ENCODE results near the gene TANK. TPM values are rescaled to one million over a fixed set of nuclear protein-coding genes. Genes with fewer than 3 reads are reported as not detected.
A peak's percentile ranks its signal among the peaks of the same experiment; 100 is the strongest.
"Not testable (repeated sequence)": the region's sequence is repeated elsewhere in the genome, so short reads cannot be mapped to it uniquely, and the experiment has no call there.

TANK gene
- total RNA-seq, 1 experiment from 2014 or later: 44.3 TPM

DNA sequence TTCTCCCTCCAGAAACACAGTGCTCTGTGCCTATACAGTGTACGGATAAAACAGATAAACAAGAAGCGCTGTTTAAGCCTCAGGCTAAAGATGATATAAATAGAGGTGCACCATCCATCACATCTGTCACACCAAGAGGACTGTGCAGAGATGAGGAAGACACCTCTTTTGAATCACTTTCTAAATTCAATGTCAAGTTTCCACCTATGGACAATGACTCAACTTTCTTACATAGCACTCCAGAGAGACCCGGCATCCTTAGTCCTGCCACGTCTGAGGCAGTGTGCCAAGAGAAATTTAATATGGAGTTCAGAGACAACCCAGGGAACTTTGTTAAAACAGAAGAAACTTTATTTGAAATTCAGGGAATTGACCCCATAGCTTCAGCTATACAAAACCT, 70.7 kb downstream of the TANK start:
- no peak for DNase-seq (ENCODE audit: low read depth)

DNA sequence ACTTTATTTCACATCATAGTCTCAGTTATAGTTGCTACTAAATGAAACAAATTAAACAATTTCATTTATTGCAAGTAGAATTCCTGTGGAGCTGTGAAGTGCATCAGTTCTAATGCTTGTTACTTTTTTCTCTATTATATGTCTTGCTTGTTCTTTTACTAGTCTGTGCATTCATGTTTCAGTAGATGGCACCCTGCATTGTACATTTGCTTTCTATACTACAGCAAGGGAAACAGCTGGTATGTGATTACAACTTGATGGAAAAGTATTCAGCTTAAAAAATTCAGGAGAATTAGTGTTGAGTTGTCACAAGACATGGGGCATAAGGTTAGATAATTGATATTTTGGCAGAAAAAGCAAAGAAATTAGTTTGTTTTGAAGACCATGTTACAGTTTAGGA, 72.3 kb downstream of the TANK start:
- DNase-seq (ENCODE audit: low read depth): no peak

DNA sequence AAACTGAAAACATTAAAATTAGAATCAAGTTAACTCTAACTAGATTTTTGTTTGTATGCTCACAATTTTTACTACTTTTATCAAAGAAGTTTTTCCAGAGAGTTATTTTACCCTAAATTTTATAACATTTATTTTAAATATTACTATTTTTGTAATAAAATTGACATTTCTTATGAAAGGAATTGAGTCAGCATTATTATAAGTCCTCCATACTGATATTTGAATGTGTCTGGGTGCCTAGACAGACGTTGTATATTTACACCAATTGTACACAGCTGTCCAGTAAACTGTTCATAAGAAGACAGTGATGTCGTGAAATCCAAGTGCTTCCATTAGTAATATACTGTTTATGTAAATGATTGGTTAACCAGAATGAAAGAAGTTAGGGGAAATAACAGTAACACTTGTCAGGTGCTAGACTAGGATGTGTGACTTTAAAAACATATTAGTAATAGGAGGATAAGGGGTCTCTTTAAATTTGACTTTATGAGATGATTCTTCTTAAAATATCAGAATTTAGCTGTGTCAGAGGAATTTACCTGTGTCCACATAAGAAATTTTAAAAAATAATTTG, 73.7 kb downstream of the TANK start:
- DNase-seq (ENCODE audit: low read depth): no peak

DNA sequence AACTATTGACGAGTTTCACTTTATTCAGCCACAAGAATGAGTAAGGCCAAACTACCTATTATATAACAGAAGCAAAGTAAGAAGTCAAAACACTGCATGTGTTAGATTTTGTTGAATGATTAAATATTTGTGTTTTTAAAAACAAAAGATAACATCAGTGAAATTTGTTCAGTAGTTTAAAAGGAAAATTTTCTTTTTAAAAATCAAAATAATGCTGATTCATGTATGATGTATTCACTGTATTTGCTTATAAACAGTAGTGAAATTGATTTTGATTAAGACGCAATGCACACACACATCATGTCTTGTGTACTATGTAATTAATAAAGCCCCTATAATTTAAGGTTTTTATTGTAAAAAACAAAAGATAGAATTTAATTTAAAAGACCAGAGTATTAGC, 74.4 kb downstream of the TANK start:
- DNase-seq (ENCODE audit: low read depth): no peak

GRCh38 chr2:161237392-161238264, 77.4 kb downstream of the TANK start:
- peak; percentile 47 for DNase-seq (ENCODE audit: low read depth)

DNA sequence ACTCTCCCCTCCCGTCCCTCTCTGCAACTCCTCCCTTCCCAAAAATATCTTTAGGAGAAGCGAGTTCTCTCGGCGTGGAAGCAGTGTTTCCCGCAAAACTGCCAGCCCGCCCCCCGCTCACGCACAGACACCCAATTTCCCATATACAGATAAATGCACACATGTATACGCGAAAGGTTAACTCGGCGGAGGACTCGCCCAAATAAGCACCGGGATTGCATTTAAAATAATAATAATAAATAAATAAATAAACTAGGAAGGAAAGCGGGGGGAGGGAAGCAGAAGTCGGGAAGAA, 78.0 kb downstream of the TANK start:
- no peak for DNase-seq (ENCODE audit: low read depth)

DNA sequence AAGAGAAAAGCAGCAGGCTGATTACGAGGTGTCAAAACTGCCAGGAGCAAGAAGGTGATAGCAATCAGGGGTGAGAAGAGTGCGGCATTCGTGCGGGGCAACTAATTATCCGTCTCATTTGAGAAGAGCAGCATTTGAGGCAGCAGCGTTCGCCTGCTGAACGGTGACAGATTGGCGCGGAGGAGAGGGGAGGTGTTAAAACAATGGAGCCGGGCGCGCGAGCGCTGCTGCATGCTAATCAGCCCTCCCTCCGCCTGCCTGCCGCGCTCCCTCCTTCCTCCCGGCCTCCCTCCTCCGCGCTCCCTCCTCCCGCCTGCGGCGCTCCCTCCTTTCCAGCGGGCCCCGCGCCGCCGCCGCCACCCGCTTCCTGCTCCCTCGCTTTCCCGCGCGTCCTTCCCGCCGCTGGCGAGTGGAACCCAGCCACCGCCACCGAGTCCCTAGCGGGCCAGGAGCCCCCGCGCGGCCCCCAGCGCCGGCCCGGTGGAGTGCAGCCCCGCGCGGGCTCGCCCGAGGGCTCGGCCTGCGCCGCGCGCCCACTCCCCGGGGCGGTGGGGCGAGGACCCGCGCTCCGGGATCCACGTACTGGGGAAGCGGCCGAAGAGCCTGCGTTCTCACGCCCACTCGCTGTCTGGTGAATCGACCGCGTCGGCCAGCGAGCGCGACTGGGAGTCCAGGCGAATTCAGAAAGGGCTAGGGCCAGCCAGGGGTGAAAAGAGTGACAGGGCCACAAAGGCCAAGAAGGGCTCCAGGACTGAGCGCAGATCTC, 78.5 kb downstream of the TANK start:
- DNase-seq (ENCODE audit: low read depth): peak; percentile 71

GRCh38 chr2:161239326-161240109, 79.3 kb downstream of the TANK start:
- DNase-seq (ENCODE audit: low read depth): peak; percentile 1

DNA sequence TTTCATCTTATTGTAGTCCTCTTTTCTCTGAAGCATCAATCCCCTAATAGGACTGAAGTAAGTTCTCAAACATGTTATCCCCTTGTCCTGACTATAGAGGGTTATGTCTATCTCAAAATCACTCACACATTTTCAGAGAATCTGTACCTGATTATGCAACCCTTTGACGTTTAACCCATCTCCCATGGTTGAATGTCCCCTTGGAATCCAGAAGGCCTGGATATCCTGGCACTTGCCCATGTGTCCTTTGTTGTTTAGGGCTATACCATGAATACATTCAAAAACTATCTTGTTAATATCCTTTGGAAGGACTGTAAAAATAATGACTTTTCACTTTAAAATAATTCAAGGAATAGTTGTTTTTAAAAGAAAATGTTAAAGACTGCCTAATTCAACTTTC, 81.7 kb downstream of the TANK start:
- no peak for DNase-seq (ENCODE audit: low read depth)

DNA sequence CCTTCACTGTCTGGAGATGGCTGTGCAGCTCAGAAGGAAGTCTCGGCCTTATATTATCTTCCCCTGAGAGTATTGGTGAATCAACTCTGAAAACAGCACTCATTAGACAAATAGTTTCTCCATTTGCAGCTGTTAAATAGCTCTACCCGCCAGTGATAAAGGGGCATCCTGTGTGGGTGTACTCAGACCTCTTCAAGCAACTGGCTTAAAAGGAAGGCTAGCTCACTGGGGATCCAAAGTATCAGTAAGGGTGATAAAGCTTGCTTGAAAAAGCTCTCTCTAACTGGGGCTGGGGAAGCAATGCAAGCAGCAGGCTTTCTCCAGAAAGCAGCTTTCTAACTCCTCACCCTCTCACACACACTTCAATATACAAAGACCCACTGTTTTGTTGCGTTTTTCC, 83.1 kb downstream of the TANK start:
- DNase-seq (ENCODE audit: low read depth): no peak

GRCh38 chr2:161243905-161244304, 83.7 kb downstream of the TANK start:
- no peak for DNase-seq (ENCODE audit: low read depth)

DNA sequence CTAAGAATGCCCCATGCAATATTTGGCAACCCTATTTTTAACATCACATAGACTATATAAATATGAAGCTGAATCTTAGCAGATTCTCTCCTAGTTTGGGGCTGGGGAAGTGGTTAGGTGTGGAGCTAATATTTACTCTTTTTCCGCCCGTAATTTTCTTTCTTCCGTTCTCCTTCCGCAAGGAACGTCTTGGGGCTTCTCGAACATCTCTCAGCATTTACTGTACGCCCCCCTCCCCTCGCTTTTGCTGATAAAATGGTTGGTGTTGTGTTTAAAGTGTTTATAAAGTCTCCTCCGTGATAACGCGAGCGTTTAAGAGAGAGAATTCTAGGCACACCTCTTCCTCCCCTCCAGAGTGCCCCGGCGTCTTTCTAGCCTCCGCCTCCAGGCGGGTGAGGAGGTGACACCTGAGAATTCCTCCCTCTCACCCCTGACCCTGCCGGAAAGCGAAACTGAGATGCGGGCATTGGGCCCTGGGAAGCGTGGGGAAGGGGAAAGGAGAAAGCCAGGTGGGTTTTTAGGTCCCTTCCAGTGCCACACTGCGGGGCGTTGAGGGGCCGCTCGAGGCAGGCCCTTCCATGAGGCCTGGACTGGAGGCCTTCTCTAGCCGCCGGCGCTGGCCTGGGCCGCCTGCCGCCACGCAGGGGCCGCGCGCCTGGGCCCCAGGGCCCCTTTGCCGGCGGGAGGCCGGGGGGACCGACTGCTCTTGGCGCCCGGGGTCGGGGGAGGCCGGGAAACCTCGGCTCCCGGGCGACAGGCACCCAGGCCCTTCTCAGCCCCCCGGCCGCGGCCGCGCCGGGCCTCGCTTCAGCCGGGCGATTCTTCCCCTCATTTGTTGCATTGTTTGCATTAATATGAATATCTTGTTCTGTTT, 84.4 kb downstream of the TANK start:
- not testable (repeated sequence) for DNase-seq (ENCODE audit: low read depth)

GRCh38 chr2:161245261-161245553, 85.0 kb downstream of the TANK start:
- no peak for DNase-seq (ENCODE audit: low read depth)

DNA sequence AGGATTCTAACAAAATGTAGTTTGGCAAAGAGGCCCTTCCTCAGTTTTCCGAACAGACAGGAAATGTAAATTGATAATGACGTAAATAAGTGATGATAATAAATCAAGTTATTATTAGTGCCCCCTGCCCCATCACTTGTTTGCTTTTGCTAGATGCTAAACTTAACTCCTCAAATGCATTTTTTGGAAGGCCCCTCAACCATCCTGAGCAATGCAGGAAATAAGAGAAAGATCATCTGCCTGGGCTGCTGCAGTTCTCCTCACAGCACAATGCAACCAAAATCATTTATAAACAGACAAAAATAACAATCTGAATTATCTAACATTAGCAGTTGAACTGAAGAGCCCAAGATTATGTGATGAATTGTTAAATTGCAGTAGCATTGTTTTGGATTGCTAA, 85.4 kb downstream of the TANK start:
- no peak for DNase-seq (ENCODE audit: low read depth)

DNA sequence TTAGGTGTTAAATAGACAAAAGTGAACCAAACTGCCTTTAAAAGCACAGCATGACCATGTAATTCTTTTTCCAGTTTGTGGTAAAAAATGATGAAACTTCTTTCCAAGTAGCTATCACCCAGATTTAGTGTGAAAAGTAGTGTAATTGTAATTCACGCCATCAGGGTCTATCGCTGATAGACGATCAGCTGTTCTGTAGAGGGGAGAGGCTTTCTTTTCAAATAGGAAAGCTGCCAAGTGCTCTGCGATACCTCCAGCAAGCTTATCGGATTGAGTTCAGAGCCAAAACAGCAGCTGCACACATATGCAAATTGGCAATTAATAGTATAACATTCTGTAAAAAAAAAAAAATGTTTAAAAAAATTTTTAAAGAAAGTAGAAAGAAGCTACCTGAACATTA, 86.1 kb downstream of the TANK start:
- DNase-seq (ENCODE audit: low read depth): no peak

- peak; percentile 63 for DNase-seq (ENCODE audit: low read depth)
These were observed 90.7 kb downstream of the TANK start for GRCh38 chr2:161250864-161251436.

- DNase-seq (ENCODE audit: low read depth): no peak
These were observed 97.1 kb downstream of the TANK start for GRCh38 chr2:161257123-161257952.

- no peak for DNase-seq (ENCODE audit: low read depth)
These were observed 105.6 kb downstream of the TANK start for GRCh38 chr2:161265874-161266273.

- no peak for DNase-seq (ENCODE audit: low read depth)
These were observed 108.9 kb downstream of the TANK start for GRCh38 chr2:161269111-161269510.

Measured in Daoy (cell line).